ENCODE results near the gene ZSWIM3. TPM values are rescaled to one million over a fixed set of nuclear protein-coding genes. Genes with fewer than 3 reads are reported as not detected.

ZSWIM3 gene
- total and polyA plus RNA-seq, 2 of the 8 experiments (the other 6 are each of a cell fraction or from before 2014, with no cell fraction given): 5.5 to 6.9 TPM

GRCh38 chr20:45857114-45857881 lies at the start of gene ZSWIM3, which contains the start of gene ACOT8 (continued):
- TF ChIP-seq HDAC2 (IDR thresholded peaks at IDR 0.05; ENCODE audit: borderline replicate concordance in 1 of 2, low read depth in 2 of 2, low read length in 2 of 2) (peak in 1 of 2 experiments; percentile 40; a peak in 1 of 4 replicates), SIX5 (IDR thresholded peaks at IDR 0.05; ENCODE audit: low read depth, low read length) (no peak), KDM5A (IDR thresholded peaks at IDR 0.05; ENCODE audit: low read length) (no peak), BCL11A (IDR thresholded peaks at IDR 0.05; ENCODE audit: low read depth in 2 of 2, low read length in 2 of 2) (no peak), RXRA (IDR thresholded peaks at IDR 0.05; ENCODE audit: insufficient read depth, low read depth, low read length) (no peak), SP2 (IDR thresholded peaks at IDR 0.05; ENCODE audit: low read length) (peak; percentile 99), CTCF (IDR thresholded peaks at IDR 0.05; ENCODE audit: control extremely low read depth in 1 of 3, insufficient read depth in 1 of 3, low read depth in 1 of 3, low read length in 3 of 3) (no peak), CBX8 (IDR thresholded peaks at IDR 0.05; ENCODE audit: borderline replicate concordance, low read depth, low read length) (no peak), EGR1 (IDR thresholded peaks at IDR 0.05; ENCODE audit: borderline replicate concordance, low read depth, low read length) (no peak), ASH2L (IDR thresholded peaks at IDR 0.05; ENCODE audit: low read length) (no peak), RNF2 (IDR thresholded peaks at IDR 0.05; ENCODE audit: borderline replicate concordance, low read depth, low read length, missing control alignments, poor library complexity, severe bottlenecking) (no peak), SIN3A (conservative IDR thresholded peaks at IDR 0.05 in 1 of 2, IDR thresholded peaks at IDR 0.05 in 1 of 2; ENCODE audit: low read depth in 1 of 2, low read length in 2 of 2) (peak; percentile 66 to 77; a peak in 3 of 4 replicates), MAFK (IDR thresholded peaks at IDR 0.05; ENCODE audit: low read depth, low read length) (no peak), SUZ12 (IDR thresholded peaks at IDR 0.05; ENCODE audit: low read length) (no peak), POLR2AphosphoS5 (IDR thresholded peaks at IDR 0.05; ENCODE audit: low read depth, low read length) (no peak), SAP30 (IDR thresholded peaks at IDR 0.05; ENCODE audit: insufficient read depth, insufficient replicate concordance, low read length) (peak; percentile 57), MAX (IDR thresholded peaks at IDR 0.05) (no peak), HDAC6 (IDR thresholded peaks at IDR 0.05; ENCODE audit: low read depth, low read length) (no peak), SP4 (IDR thresholded peaks at IDR 0.05; ENCODE audit: low read length) (peak; percentile 79; the same call in 1 of the 2 replicates)
- TF ChIP-seq, protein P1, sequence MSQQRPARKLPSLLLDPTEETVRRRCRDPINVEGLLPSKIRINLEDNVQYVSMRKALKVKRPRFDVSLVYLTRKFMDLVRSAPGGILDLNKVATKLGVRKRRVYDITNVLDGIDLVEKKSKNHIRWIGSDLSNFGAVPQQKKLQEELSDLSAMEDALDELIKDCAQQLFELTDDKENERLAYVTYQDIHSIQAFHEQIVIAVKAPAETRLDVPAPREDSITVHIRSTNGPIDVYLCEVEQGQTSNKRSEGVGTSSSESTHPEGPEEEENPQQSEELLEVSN (IDR thresholded peaks at IDR 0.05): no peak
